PC-9 (cell line): Measurements from ENCODE around the gene CDKN2D. TPM values are rescaled to one million over a fixed set of nuclear protein-coding genes. Genes with fewer than 3 reads are reported as not detected.

ENCODE experiments used
- BruUV-seq: library from RNA; stranded (reverse); fragments of 400-500 nt; replicated peaks from 2 replicates; lab custom pipeline; 2021; lab: Mats Ljungman, UMichigan
- CTCF ChIA-PET: fragments of 300-600 bp; sonication (Branson Sonifier 250); formaldehyde crosslinking; loops from one replicate; lab custom pipeline; 2022; ENCODE audit warnings: antibody characterized with exemption; lab: Charles Lee
- POLR2A ChIA-PET: fragments of 300-600 bp; sonication (Branson Sonifier 250); formaldehyde crosslinking; loops from one replicate; lab custom pipeline; 2022; ENCODE audit warnings: antibody characterized with exemption; ENCODE audit not compliant: unreplicated experiment; lab: Charles Lee
- DNase-seq, 2 experiments: peaks; one replicate each; pipeline versions ENCODE4 v3.0.0 to v3.0.0-alpha.2; 2015 to 2022; ENCODE audit warnings: mixed read lengths in 1 of 2
- H2AFZ ChIP-seq: fragments of 200-600 bp; sonication (generic); 2 replicates; pipeline ENCODE4 v1.8.1; 2017; ENCODE audit warnings: antibody characterized with exemption
- H3F3A ChIP-seq: fragments of 200-600 bp; sonication (generic); 2 replicates; pipeline ENCODE4 v1.8.1; 2017; ENCODE audit warnings: antibody characterized with exemption, mild to moderate bottlenecking, low read depth; ENCODE audit not compliant: insufficient read depth
- H3K27ac ChIP-seq: fragments of 200-600 bp; sonication (generic); 2 replicates; pipeline ENCODE4 v1.6.1; 2016; ENCODE audit warnings: mixed run types
- H3K27me3 ChIP-seq: fragments of 200-600 bp; sonication (generic); 2 replicates; pipeline ENCODE4 v1.6.1; 2016; ENCODE audit warnings: low read depth, mixed run types; ENCODE audit not compliant: insufficient read depth
- H3K36me3 ChIP-seq: fragments of 200-600 bp; sonication (generic); 2 replicates; pipeline ENCODE4 v1.6.1; 2016; ENCODE audit warnings: low read depth, mixed run types
- H3K4me1 ChIP-seq: fragments of 200-600 bp; sonication (generic); replicated peaks from 2 replicates; pipeline ENCODE4 v1.6.1; 2016; ENCODE audit warnings: mixed run types; ENCODE audit not compliant: insufficient read depth
- H3K4me2 ChIP-seq: fragments of 200-600 bp; sonication (generic); 2 replicates; pipeline ENCODE4 v1.6.1; 2017; ENCODE audit warnings: mixed run types
- H3K4me3 ChIP-seq: fragments of 200-600 bp; sonication (generic); 2 replicates; pipeline ENCODE4 v1.6.1; 2016; ENCODE audit warnings: mixed run types
- H3K79me2 ChIP-seq: fragments of 200-600 bp; sonication (generic); 2 replicates; pipeline ENCODE4 v1.6.1; 2017; ENCODE audit warnings: low read depth, mixed run types
- H3K9me2 ChIP-seq: fragments of 200-600 bp; sonication (generic); 2 replicates; pipeline ENCODE4 v1.8.1; 2017; ENCODE audit warnings: mild to moderate bottlenecking; ENCODE audit not compliant: insufficient read depth
- H3K9me3 ChIP-seq: fragments of 200-600 bp; sonication (generic); 2 replicates; pipeline ENCODE4 v1.8.1; 2016; ENCODE audit warnings: low read depth; ENCODE audit not compliant: insufficient read depth
- H4K20me1 ChIP-seq: fragments of 200-600 bp; sonication (generic); 2 replicates; pipeline ENCODE4 v1.8.1; 2017; ENCODE audit not compliant: insufficient read depth
- EZH2 ChIP-seq: fragments of 200-600 bp; sonication (generic); IDR thresholded peaks from 2 replicates; pipeline ENCODE4 v1.8.0; 2017; ENCODE audit warnings: antibody characterized with exemption, low read depth
- intact Hi-C: fragments of 100-400 bp; cut with micrococcal nuclease; formaldehyde crosslinking; loops from one replicate; pipeline ENCODE4 v1.10.0; 2022; ENCODE audit not compliant: unreplicated experiment
- total RNA-seq: library from RNA; stranded (reverse); gene quantifications from 2 replicates; pipeline ENCODE4 v1.2.3, GENCODE V29; 2021
- TF ChIP-seq, protein P1 (sequence below): fragments of 200-600 bp; sonication (generic); conservative IDR thresholded peaks from 2 replicates; pipeline ENCODE4 v1.6.1; 2017; ENCODE audit warnings: mixed run types, antibody characterized with exemption, mild to moderate bottlenecking, moderate library complexity

CDKN2D gene
- total RNA-seq, 1 experiment from 2014 or later: 8.3 TPM

- no peak for DNase-seq
- CTCF ChIA-PET: no interaction called here
- POLR2A ChIA-PET: no interaction called here
- H3K4me1 ChIP-seq: no peaks in the 10 kb centered on the region
- intact Hi-C loops: no loop called here
- H3K4me2 ChIP-seq: no peak overlapping the region
- H3K36me3 ChIP-seq: peaks cover 11% of the 10 kb centered on the region; the same call in 1 of the 2 replicates
- no peak overlapping the region for H2AFZ ChIP-seq
- H3K27me3 ChIP-seq: no peaks in the 10 kb centered on the region
- H4K20me1 ChIP-seq: no peaks in the 10 kb centered on the region; the same call in 1 of the 2 replicates
- no TSS peak for BruUV-seq
- no peak overlapping the region for H3K4me3 ChIP-seq
- 0 out of 2 replicates have a peak, but pooled peaks cover 3% of the 10 kb centered on the region for H3K79me2 ChIP-seq
- no peaks in the 10 kb centered on the region for H3K9me3 ChIP-seq
- no peak overlapping the region for H3K27ac ChIP-seq
- TF ChIP-seq, protein P1, sequence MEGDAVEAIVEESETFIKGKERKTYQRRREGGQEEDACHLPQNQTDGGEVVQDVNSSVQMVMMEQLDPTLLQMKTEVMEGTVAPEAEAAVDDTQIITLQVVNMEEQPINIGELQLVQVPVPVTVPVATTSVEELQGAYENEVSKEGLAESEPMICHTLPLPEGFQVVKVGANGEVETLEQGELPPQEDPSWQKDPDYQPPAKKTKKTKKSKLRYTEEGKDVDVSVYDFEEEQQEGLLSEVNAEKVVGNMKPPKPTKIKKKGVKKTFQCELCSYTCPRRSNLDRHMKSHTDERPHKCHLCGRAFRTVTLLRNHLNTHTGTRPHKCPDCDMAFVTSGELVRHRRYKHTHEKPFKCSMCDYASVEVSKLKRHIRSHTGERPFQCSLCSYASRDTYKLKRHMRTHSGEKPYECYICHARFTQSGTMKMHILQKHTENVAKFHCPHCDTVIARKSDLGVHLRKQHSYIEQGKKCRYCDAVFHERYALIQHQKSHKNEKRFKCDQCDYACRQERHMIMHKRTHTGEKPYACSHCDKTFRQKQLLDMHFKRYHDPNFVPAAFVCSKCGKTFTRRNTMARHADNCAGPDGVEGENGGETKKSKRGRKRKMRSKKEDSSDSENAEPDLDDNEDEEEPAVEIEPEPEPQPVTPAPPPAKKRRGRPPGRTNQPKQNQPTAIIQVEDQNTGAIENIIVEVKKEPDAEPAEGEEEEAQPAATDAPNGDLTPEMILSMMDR: no peak
- TF ChIP-seq EZH2: no peak
- H3F3A ChIP-seq: peaks cover 37% of the 10 kb centered on the region
- no peaks in the 10 kb centered on the region for H3K9me2 ChIP-seq
Measured at GRCh38 chr19:10550336-10550735, 18.4 kb downstream of the CDKN2D start.

DNA sequence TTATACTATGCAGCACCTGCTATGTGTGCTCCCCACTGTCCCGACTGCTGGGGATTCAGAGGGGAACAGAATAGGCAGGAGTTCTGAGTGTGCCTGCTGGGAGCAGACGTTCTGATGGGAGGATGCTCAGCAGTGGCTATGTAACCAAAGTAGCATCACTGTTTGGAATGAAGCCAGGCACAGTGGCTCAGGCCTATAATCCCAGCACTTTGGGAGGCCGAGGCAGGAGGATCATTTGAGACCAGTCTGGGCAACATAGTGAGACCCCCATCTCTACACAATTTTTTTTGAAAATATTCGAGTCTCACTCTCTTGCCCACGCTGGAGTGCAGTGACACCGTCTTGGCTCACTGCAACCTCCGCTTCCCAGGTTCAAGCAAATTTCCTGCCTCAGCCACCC, 19.0 kb downstream of the CDKN2D start:
- no peaks in the 10 kb centered on the region for H3K9me2 ChIP-seq
- 0 out of 2 replicates have a peak, but pooled peaks cover 6% of the 10 kb centered on the region for H3K79me2 ChIP-seq
- 0 out of 2 replicates have a peak, but pooled peaks cover 8% of the 10 kb centered on the region for H3K36me3 ChIP-seq
- H3K4me3 ChIP-seq: no peak overlapping the region
- H3K27ac ChIP-seq: no peak overlapping the region
- H3K27me3 ChIP-seq: no peaks in the 10 kb centered on the region
- H4K20me1 ChIP-seq: no peaks in the 10 kb centered on the region; the same call in 1 of the 2 replicates
- ChIA-PET POLR2A (no interaction called here), CTCF (no interaction called here)
- no peak for TF ChIP-seq EZH2
- TF ChIP-seq, protein P1: no peak
- BruUV-seq: no TSS peak
- DNase-seq: no peak
- H2AFZ ChIP-seq: no peak overlapping the region
- intact Hi-C loops: no loop called here
- H3K4me1 ChIP-seq: peaks cover 3% of the 10 kb centered on the region; the same call in 1 of the 2 replicates
- H3F3A ChIP-seq: peaks cover 36% of the 10 kb centered on the region
- no peak overlapping the region for H3K4me2 ChIP-seq
- no peaks in the 10 kb centered on the region for H3K9me3 ChIP-seq

DNA sequence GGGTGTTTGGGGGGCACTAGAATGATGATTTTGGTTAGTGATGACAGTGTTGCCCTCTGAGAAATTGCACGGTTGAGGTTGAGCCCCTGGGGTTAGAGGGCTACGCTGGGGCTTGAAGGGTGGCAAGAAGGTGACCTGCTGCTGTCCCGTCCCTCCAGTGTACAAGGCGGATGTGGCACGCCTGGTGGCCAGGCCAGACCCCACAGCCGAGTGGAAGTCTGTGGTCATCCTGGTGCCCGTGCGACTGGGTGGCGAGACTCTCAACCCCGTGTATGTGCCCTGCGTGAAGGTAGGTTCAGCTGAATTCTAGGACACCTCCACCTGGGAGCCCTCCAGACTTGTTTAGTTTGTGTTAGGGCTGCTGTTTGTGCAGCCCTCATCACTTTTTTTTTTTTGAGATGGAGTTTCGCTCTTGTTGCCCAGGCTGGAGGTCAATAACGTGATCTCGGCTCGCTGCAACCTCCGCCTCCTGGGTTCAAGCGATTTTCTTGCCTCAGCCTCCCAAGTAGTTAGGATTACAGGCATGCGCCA, 20.0 kb downstream of the CDKN2D start:
- Histone ChIP-seq H3K9me3 (no peaks in the 10 kb centered on the region), H3K4me2 (no peak overlapping the region), H3K79me2 (peaks cover 10% of the 10 kb centered on the region), H3K27me3 (no peaks in the 10 kb centered on the region), H3K4me1 (peaks cover 6% of the 10 kb centered on the region; the same call in 1 of the 2 replicates), H3K9me2 (no peaks in the 10 kb centered on the region), H3K27ac (no peak overlapping the region), H3F3A (peaks cover 28% of the 10 kb centered on the region; the same call in 1 of the 2 replicates), H4K20me1 (no peaks in the 10 kb centered on the region; the same call in 1 of the 2 replicates), H3K4me3 (no peak overlapping the region), H2AFZ (no peak overlapping the region), H3K36me3 (0 out of 2 replicates have a peak, but pooled peaks cover 8% of the 10 kb centered on the region)
- no peak for DNase-seq
- ChIA-PET POLR2A (no interaction called here), CTCF (no interaction called here)
- BruUV-seq: no TSS peak
- TF ChIP-seq EZH2: no peak
- TF ChIP-seq, protein P1: no peak
- intact Hi-C loops: no loop called here
